ENCODE measurements around the gene MBD4.
"Not testable (repeated sequence)": the region's sequence is repeated elsewhere in the genome, so short reads cannot be mapped to it uniquely, and the experiment has no call there.

Gene MBD4

DNA sequence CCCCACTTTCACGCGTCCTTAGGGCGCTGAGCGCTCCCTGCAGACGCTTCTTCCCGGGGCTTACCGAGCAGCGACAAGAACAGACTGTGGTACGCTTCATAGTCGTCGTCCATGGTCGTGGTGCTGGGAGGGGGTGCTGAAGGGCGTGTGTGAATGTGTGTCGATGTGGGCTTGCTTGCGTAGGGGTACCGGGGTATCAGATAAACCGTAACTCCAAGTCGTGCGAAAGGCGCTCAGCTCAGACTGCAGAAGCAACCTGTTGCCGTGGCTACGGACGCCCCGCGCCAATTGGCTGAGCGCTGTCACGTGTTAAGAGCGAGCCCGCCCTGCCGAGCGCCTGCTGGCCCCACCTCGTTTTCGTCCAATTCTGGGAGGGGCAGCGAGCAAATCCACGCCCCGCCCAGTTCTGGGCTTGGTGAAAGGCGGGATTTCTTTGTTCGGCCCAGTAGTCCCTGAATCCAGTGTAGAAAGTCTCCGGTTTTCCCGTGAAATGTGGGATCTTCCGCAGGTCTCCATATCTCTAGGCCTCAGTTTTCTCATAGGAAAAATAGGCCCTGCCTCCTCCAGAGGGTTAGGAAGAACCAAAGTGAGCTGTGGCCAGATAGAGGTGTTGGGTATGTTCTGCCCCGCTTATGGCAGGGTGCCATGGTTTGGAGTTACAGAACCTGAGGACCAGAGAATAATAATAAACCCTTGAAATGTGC lies 11.2 kb downstream of the MBD4 start, which contains the start of gene EFCAB12:
EFCAB12 (minus strand) TSS at position 261 of the 704 bp plus-strand sequence; CDS start at position 113, 148 bp downstream.
- peak; percentile 46 to 49 for DNase-seq

DNA sequence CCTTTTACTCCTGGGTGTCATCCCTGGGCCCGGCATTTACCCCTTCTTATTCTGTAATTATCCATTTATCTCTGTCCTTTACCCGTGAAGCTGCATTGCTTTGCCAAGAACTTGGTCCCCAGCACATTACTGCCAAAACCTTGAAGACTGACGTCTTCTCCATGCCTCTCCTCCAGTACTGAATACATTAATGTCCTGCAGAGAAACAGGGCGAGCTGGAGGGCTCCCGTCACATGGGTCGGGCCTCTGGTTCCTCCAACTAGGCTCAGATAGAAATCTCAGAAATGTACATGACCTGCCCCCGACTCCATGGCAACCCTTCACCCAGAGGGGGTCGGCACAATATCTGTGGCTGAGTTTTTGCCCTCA lies 11.8 kb downstream of the MBD4 start:
- no peak for DNase-seq

DNA sequence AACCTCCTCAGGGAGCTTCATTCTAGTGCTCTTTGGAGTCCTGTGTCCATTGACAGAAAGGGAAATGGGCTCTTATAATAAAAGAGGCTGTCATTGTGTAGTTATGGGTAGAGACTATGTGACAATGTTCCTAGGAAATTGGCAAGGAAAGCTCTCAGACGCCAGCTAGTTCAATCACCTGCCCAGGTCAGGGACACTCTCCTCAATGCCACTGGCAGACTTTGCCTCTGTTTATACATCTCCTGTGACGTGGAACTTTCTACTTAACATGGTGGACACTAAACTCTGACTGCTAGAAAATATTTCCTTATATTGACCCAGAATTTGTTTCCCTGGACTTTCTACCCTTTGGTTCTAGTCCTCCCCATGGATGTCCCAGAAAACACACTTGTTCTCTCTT lies 14.1 kb downstream of the MBD4 start:
- DNase-seq: no peak

DNA sequence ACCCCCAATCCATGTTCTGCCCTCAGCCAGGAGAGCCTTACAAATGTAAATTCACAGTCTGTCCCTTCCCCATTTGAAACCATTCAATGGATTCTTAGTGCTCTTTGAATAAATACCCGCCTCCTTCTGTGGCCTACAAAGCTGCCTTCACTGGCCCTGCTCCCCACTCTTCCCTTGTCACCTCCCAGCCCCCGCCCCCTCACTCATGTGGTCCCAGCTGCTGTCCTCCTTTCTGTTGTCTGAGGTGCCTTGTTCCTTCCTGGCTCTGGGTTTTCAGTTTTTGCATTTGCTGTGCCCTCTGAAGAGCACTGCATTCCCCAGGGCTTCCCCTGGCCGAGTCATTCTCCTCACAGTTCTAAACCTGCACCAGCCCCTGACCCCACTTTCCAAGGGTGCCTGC lies 14.5 kb downstream of the MBD4 start:
- no peak for DNase-seq

DNA sequence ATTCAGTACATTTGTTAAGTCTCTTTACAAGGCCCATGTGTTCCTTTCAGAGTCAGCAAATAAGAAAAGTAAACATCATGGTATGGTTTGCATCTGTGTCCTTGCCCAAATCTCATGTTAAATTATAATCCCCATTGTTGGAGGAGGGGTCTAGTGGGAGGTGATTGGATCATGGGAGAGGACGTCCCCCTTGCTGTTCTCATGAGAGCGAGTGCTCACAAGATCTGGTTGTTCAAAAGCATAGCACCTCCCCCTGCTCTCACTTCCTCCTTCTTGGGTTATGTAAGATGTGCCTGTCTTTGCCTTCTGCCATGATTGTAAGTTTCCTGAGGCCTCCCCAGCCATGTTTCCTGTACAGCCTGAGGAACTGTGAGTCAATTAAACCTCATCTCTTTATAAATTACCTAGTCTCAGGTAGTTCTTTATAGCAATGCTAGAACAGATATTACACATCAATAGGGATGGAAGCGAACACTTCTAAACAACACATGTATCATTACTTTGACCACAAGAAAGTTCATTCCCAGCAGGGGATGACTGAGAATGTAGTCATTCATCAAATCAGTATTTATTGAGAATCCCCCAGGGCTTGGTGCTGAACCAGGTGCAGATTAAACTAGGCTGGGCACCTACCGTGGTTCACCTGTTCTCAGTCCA lies 15.4 kb downstream of the MBD4 start:
- no peak for DNase-seq

DNA sequence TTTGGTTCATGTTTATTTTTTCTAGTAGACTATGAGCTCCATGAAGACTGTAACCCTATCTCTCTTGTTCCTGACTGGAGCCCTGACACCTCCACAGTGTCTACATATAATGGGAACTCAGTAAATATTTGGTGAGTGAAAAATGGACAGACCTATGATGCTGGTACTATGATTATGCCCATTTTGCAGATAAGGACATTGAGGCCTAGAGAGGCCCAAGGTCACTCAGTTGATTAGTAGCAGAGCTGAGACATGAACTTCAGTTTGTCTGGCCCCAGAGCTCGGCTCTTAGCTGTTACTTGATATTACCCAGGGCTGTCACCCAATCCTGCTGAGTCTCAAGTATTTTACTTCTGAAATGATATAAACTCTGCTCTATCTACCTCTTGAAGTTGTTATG lies 16.9 kb downstream of the MBD4 start:
- DNase-seq: no peak

DNA sequence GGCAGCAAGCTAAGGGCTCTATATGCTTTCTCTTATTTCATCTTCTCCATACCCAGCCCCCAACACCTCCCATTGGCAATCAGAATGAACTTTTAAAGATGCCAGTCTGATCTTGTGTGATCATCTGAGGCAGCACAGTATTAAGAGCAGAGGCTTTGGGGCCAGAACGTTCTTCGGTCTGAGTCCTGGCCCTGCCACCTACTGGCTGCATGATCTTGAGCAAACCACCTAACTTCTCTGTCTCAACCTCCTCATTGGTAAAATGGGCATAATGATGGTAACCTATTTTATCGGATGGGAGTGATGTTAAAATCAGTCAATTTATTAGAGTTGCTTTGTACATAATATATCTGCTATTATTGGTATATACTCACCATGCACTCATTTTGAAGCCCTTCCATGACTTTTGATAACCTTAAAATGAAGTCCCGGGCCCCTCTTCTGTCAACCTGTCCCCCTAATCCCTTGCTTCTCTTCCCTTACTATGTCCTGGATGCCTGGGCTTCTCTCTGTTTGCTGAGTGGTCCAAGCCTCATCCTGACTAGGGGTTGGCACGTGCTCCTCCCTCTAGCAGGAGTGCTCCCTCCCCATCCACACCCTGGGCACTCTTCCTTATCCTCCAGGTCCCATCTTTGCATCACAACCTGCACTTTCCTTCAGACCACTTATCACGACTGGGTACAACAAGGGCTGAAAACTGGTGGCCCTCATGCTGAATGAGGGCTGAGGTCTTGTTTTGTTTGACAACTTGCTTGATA lies 17.6 kb downstream of the MBD4 start:
- no peak for DNase-seq

DNA sequence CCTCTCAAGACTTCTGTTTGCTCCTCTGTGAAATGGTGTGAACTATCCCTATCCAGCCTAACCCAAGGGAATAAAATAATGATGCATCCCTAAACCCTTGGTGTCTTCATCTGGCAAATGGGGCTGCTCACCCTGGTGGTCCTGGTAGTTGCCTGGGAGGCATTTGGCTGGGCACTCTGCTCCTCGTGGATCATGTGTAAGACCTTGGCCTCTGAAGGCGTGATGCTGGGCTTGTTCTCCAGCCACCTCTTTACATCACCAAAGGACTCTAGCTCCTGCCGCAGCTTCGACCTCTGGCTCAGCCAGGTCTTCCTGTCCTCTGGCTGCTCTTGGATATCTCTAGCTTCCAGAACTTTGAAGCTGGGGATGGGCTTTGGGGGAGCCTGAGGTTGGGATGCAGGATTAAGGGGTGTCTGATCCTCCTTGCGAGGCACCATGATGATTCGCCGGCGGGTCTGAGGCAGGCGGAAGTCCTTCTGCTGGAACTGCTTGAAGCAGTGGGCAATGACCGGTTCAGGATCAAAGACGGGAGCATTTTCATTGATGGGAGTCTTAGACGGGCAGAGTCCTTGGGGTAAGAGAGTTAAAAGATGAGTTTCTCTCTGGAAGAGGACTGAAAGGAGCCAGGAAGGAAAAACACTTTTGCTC lies 18.4 kb downstream of the MBD4 start:
- DNase-seq: no peak

DNA sequence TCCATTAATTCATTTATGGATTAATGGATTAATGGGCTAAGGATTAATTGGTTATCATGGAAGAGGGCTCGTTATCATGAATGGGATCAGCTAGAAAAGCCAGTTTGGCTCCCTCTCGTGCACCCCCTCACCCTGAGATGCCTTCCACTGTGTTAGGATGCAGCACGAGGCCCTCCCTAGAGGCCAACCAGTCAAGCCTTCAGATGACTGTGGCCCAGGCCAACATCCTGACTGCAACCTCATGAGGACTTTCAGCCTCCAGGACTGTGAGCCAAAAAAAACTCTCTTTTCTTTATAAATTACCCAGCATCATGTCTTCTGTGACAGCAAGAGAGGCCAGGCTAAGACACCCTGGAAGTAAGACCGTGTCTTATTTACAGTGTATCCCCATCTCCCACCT lies 20.3 kb downstream of the MBD4 start:
- no peak for DNase-seq

DNA sequence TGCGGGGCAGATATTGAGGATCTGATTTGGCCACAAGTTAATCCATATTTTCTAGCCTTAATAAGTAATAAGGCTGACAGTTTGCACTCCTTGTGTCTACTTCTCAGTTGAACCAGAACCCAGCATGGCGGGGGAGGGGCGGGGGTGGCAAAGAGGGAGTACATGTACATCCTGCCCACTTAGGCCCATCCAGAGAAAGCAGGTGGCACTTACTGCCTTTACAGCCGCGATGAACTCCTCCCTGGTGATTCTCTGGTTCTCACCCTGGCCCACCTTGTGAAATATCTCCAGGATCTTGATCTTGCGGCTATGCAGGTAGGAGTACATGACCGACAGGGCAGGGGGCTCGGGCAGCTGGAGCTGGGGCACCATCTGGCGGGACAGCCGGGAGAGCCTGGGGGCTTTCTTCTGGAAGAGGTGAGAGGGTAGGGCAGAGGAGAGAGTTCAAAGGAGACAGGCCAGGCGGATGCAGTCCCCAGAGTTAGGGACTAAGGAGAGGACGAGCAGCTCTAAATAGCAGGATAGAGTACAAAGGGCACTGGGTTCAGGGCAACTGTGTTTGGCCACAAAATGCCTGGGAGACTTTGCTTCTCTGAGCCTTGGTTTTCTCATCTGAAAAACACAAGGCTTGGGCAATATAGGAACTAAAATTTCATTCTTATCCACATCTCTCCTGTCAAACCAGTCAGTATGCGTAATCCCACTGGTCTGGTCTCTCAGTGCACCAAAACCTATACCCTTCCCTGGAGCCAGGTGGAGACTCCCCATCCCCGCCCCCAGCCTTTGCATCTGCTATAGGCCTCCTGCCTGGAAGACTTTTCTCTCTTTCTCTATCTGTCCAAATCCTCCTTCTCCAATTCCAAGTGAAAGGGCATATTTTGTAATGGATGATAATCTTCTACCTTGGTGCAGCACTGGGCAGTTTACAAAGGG lies 21.4 kb downstream of the MBD4 start:
- no peak for DNase-seq

DNA sequence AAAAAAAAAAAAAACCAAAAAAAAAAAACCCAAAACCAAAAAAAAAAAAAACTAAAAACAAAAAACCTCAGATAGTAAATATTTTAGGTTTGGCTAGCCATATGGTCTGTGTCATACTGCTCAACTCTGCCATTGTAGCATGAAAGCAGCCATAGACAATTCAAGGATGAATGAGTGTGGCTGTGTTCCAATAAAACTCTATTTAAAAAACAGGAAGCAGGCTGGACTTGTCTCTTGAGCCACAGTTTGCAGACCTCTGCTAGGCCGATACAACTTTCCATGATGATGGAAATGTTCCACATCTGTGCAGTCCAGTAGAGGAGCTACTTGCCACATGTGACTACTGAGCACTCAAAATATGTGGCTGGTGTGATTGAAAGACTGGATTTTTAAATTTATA lies 22.4 kb downstream of the MBD4 start:
- DNase-seq: no peak

DNA sequence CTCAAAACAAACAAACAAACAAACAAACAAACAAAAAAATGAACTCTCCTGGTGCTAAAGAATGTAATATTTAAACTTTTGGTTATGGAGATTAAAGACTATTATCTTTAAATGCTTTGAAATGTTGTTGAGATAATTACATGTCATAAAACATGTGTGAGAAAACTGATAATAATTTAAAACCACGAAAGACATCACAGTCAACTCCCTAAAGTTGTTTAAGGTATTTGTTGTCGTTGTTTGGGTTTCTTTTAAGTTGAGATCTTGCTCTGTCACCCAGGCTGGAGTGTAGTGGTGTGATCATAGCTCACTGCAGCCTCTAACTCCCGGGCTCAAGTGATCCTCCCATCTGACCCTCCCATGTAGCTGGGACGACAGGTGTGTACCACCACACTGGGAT lies 23.3 kb downstream of the MBD4 start:
- no peak for DNase-seq

DNA sequence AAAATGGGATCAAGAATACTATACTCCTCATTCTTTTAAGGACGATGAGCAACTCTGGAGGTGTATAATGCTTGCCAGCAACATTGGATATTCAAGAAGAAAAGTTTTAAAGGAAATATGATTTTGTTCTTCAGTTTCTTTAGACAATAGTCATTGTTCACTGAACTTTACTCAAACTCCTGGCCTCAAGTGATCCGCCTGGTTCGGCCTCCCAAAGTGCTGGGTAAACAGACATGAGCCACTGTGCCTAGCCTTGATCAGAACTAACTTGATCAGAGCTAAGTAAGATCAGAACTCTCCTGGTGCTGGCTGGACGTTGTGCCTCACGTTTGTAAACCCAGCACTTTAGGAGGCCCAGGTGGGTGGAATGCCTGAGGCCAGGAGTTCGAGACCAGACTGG lies 23.9 kb downstream of the MBD4 start:
- DNase-seq: no peak

DNA sequence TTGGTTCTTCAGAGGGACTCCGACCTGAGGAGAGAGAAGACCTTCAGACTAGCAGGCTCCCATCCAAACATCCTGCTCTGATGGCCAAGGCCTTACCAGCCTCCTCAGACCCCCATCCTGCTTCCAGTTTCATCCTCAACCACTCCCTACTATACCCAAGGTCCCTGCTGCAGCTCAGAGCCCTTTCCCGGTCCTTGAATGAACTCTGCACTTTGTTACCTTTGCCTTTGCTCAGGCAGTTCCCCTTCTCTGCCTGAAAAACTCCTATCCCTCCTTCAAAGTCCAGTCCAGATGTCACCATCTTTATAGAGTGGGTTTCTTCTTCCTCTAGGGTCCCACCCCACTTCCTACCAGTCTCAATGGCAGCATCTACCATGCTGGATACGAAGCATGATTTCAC lies 24.4 kb downstream of the MBD4 start:
- no peak for DNase-seq

DNA sequence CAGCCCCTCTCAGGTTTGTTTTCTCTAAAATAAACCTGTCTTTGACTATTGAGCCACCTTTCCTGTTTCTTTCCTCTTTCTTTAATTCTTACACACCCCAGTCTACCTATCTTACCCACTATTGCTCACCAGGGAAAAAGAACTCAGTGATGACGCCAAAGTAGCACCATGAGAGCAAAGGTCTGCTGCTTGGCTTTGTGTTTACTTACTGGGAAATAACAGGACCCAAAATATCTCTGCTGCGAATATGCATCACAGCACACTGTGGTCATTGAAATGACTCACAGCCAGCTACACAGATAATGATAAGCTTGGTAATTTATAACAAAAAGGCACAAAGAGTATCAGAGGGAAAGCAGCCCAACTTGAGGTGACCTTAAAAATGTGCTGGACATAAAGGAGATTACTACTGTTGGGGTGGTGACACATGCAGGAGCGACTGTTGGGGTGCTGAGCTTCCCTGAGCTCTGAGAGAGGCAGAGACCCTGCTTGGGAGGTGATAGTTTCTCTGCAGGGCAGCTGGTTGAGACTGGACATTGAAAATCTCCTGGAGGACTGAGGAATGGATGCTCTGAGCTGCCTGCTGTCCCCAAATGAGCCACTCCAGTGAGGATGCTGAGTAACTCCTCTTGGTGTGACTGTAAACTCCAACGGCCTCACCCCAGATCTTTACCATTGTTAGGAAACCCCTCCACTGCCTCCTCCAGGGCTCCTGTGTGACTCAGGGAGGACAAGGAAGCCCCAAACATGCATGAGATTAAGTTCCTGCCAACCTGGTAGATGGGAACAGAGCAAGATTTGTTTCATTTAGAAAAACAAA lies 25.9 kb downstream of the MBD4 start:
- no peak for DNase-seq

DNA sequence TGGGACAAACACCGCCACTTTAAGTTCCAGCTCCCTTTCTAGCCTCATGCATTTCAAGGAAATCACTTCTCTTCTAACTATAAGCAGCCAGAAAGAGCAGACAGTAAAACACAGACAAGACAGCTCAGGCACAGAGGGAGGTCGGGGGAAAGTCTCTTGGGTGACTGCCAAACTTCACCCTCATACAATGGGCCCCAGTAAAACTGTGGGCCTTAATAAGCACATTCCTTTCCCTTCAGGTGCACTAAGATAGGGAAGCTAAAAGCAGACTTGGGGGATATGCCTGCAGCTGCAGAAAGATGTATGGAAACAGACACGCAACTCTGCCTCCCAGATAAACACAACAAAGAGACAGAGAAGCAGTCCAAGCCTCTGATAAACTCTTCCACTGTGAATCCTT lies 26.5 kb downstream of the MBD4 start:
- DNase-seq: not testable (repeated sequence)

DNA sequence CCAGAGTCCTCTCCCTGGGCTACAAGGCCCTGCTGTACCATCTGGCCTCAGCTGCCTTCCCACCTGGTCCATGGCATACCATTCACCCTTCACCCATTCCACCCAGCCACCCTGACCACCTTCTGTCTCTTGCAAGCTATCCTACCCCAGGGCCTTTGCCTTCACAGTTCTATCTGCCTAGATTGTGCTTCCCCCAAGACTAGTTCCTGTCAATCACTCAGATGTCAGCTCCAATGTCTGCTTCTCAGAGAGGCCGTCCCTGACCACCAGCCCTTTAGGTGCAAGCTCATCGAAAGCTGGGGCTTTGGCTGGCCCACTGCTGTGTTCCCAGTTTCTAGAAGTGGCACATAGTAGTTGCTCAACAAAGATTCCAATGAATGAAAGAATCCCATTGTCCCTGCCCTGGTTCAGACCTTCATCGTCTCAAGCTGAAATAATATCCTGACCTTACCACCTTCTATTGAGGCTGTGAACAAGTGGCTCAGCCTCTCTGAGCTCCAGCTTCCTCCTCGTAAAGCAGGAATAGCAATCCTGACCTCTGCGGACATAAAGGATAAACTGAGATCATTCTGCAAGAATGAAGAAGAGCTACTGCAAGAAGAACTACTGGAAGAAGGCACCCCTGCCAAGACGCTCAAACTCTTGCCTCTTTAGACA lies 27.1 kb downstream of the MBD4 start:
- DNase-seq: no peak

DNA sequence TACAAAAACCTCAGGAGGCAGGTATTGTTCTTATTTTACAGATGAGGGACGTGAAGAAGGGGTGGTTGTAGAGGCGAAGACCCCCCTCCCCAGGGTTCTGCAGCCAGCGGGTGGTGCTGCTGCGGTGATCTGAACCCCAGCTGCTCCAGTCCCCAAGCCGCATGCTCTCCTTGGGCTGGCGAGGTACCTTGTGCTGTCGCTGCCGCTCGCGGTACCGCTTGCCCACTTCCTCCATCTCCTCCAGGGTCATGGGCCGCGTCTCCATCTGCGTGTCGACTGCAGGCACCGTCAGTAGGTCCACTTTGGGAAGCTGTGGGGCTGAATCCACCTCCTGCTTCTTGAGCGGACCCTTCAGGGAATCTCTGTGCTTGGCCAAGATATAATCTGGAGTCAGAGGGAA lies 28.8 kb downstream of the MBD4 start:
- no peak for DNase-seq

DNA sequence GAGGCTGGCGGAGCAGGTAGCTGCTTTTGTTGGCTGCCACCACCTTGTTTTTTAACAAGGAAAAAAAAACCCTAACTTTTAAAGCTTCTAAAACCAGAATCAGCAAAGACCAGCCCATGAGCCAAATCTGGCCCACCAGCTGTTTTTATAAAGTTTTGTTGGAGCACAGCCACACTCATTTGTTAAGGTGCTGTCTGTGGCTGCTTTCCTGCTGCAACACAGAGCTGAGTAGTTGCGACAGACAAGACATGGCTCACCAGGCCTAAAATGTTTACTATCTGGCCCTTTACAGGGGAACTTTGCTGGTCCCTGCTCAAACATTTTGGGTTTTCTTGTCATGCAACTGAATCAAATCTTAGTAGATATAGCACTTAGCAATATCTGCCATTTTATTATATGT lies 30.2 kb downstream of the MBD4 start:
- no peak for DNase-seq

DNA sequence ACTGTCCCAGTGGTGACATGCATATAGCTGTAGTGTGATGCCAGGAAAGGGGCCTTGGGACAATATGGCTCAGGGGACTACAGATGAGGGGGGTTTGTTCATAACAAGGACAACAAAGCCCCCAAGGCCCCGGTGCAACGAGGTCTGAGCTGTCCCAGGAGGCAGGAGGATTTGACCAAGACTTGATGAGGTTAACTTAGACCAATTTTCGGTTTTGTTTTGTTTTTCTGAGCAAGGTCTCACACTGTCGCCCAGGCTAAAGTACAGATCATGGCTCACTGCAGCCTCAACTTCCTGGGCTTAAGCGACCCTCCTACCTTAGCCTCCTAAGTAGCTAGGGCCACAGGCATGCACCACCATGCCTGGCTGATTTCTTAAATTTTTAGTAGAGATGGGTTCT lies 35.1 kb downstream of the MBD4 start:
- no peak for DNase-seq

DNA sequence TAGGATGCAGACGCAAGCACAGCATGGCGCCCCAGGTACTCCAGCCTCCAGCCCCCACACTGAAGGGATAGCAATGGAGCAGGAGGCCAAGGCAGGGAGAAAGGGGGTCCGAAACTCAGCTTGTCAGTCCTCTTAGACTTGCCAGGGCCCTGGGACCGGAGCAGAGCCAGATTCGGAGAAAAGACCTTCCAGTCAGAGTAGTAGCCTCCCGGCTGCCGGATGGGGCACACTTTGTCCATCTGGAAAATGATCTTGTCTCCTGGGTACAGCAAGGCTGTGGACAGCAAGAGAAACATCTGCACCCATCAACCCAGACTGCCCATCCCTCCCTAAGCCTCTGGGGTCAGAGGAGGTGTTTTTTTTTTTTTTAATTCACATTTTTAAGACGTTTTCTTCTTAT lies 35.6 kb downstream of the MBD4 start:
- no peak for DNase-seq

All from bone marrow (tissue), 2 donors.